ENCODE data around the gene YBX2.

Gene YBX2

DNA sequence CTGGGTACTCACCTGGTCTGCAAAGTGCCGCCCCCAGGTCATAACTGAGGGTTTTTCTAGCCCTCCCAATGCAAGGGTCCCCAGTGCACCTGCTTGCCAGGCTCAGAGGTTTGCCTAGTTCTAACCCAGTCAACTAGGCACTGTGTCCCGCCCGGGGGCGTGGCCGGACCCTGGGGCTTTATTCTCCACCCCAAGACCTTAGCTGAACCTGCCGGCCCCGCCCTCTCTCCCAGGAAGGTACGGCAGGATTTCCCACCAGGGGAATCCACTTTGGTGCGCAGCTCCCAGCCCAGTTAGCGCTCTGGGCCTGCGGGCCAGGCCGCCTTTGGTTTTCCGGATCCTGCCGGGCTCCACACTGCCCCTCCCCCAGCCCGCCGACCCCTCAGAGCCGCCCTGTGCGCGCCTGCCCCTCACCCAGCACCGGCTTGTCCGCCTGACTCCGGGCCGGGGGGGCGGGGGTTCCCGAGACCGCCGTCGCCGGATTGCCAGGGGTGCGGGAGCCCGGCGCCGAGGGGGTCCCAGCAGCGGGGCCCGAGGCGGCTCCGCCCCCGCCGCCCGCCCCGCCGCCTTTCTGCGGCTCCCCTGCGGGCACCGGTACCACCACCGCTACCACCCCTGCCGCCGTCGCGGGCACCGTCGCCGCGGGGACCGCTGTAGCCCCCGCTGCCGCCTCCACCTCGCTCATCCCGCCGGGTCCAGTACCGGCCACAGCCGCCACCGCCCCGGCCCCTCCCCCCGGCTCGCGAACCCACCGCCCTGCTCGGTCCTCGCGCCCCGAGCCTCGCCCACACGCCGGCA is 424 bp downstream of the YBX2 start:
- no peak for DNase-seq (ENCODE audit: low read depth in 1 of 2, low spot score in 1 of 2)
- Histone ChIP-seq H3K4me3 (replicated peaks; ENCODE audit: insufficient read depth, low read length) (no peak overlapping the region), H3K27me3 (ENCODE audit: insufficient read depth, poor library complexity, severe bottlenecking) (peaks cover 2% of the 10 kb centered on the region), H3K27ac (replicated peaks) (no peak overlapping the region)
- no peak for TF ChIP-seq POLR2AphosphoS5 (IDR thresholded peaks at IDR 0.05; ENCODE audit: low read depth)
- TF ChIP-seq, protein P1, sequence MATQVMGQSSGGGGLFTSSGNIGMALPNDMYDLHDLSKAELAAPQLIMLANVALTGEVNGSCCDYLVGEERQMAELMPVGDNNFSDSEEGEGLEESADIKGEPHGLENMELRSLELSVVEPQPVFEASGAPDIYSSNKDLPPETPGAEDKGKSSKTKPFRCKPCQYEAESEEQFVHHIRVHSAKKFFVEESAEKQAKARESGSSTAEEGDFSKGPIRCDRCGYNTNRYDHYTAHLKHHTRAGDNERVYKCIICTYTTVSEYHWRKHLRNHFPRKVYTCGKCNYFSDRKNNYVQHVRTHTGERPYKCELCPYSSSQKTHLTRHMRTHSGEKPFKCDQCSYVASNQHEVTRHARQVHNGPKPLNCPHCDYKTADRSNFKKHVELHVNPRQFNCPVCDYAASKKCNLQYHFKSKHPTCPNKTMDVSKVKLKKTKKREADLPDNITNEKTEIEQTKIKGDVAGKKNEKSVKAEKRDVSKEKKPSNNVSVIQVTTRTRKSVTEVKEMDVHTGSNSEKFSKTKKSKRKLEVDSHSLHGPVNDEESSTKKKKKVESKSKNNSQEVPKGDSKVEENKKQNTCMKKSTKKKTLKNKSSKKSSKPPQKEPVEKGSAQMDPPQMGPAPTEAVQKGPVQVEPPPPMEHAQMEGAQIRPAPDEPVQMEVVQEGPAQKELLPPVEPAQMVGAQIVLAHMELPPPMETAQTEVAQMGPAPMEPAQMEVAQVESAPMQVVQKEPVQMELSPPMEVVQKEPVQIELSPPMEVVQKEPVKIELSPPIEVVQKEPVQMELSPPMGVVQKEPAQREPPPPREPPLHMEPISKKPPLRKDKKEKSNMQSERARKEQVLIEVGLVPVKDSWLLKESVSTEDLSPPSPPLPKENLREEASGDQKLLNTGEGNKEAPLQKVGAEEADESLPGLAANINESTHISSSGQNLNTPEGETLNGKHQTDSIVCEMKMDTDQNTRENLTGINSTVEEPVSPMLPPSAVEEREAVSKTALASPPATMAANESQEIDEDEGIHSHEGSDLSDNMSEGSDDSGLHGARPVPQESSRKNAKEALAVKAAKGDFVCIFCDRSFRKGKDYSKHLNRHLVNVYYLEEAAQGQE (IDR thresholded peaks at IDR 0.05; ENCODE audit: insufficient replicate concordance, low read depth), result no peak

DNA sequence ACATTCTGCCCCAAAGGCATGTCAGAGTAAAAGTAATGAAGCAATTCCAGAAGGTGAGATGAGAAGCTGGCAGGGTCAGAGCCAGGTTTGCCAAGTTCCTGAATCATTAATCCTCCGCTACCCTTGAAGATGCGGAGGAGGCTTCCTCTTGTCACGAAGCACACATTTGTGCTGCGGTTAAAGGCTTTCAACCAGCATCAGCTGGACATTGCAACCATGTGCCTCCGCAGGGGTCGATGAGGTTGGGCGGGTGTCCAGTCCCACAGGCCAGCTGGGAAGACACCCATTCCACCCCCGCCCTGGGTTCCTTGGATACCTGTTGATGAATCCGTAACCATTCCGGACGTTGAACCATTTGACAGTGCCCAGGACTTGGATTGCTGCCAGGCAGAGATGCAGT is 1.3 kb downstream of the YBX2 start:
- Histone ChIP-seq H3K4me3 (replicated peaks; ENCODE audit: insufficient read depth, low read length) (no peak overlapping the region), H3K27ac (replicated peaks) (no peak overlapping the region), H3K27me3 (ENCODE audit: insufficient read depth, poor library complexity, severe bottlenecking) (peaks cover 2% of the 10 kb centered on the region)
- peak in 1 of 2 experiments; percentile 20 for DNase-seq (ENCODE audit: low read depth in 1 of 2, low spot score in 1 of 2)
- 0 out of 2 replicates have a peak, but pooled peaks have one; percentile 49 for TF ChIP-seq POLR2AphosphoS5 (IDR thresholded peaks at IDR 0.05; ENCODE audit: low read depth)
- TF ChIP-seq, protein P1 (IDR thresholded peaks at IDR 0.05; ENCODE audit: insufficient replicate concordance, low read depth), result no peak

DNA sequence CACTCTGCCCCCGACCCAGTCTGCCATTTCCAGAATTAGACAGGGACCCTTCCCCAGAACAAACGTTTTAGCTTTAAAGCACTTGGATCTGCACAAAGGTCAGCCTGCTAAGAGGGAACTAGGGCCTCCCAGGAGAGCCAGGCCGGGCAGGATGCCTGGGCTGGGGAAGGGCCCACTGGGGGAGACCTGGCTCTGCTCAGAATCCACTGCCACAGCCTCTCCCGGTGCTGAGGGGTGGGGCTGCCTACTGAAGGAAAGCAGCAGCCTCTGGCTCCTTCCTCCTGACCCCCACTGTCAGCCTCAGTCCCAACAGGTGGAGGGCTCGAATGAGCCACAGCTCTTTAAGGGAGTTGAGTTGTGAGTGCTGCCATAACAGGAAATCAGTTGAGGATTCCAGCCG is 1.7 kb downstream of the YBX2 start:
- H3K4me3 ChIP-seq (replicated peaks; ENCODE audit: insufficient read depth, low read length), result no peak overlapping the region
- peaks cover 2% of the 10 kb centered on the region for H3K27me3 ChIP-seq (ENCODE audit: insufficient read depth, poor library complexity, severe bottlenecking)
- TF ChIP-seq CTCF (IDR thresholded peaks at IDR 0.05; ENCODE audit: insufficient read depth, low read length), result no peak
- no peak for TF ChIP-seq POLR2AphosphoS5 (IDR thresholded peaks at IDR 0.05; ENCODE audit: low read depth)
- TF ChIP-seq GABPA (IDR thresholded peaks at IDR 0.05; ENCODE audit: low read depth), result no peak
- TF ChIP-seq SPI1 (IDR thresholded peaks at IDR 0.05; ENCODE audit: borderline replicate concordance, low read depth), result no peak
- TF ChIP-seq, protein P1 (IDR thresholded peaks at IDR 0.05; ENCODE audit: insufficient replicate concordance, low read depth), result no peak
- DNase-seq (ENCODE audit: low read depth in 1 of 2, low spot score in 1 of 2), result no peak
- no peak overlapping the region for H3K27ac ChIP-seq (replicated peaks)

GRCh38 chr17:7292194-7292593 is 2.2 kb downstream of the YBX2 start:
- TF ChIP-seq GABPA (IDR thresholded peaks at IDR 0.05; ENCODE audit: low read depth) (no peak), SPI1 (IDR thresholded peaks at IDR 0.05; ENCODE audit: borderline replicate concordance, low read depth) (no peak)
- Histone ChIP-seq H3K4me3 (replicated peaks; ENCODE audit: insufficient read depth, low read length) (no peak overlapping the region), H3K27me3 (ENCODE audit: insufficient read depth, poor library complexity, severe bottlenecking) (peaks cover 2% of the 10 kb centered on the region), H3K27ac (replicated peaks) (no peak overlapping the region)
- no peak for DNase-seq (ENCODE audit: low read depth in 1 of 2, low spot score in 1 of 2)

Data from HL-60 (cell line).